Prostate gland (tissue), 2 donors: ENCODE results near the gene C16orf86. TPM values are rescaled to one million over a fixed set of nuclear protein-coding genes. Genes with fewer than 3 reads are reported as not detected.

Experiments
- DNase-seq: peaks from one replicate; pipeline ENCODE4 v3.0.0-alpha.2; 2019; ENCODE audit warnings: low spot score
- H3K27ac ChIP-seq, 2 donors: fragments of 200-600 bp; sonication (generic); 2 replicates each; pipeline ENCODE4 v1.5.1; 2017 to 2019
- H3K27me3 ChIP-seq: fragments of 200-600 bp; sonication (generic); replicated peaks from 2 replicates; pipeline ENCODE4 v1.5.1; 2019; ENCODE audit not compliant: insufficient read depth
- H3K36me3 ChIP-seq, 2 donors: fragments of 200-600 bp; sonication (generic); 1 replicate in 1 of 2; 2 replicates in 1 of 2; pipeline versions ENCODE4 v1.5.1 to v1.8.1; 2017 to 2019
- H3K4me1 ChIP-seq: fragments of 200-600 bp; sonication (generic); replicated peaks from 2 replicates; pipeline ENCODE4 v1.5.1; 2019
- H3K4me3 ChIP-seq, 2 donors: fragments of 200-600 bp; sonication (generic); 2 replicates each; pipeline ENCODE4 v1.5.1; 2017 to 2019
- H3K9me3 ChIP-seq: fragments of 200-600 bp; sonication (generic); 2 replicates; pipeline ENCODE4 v1.5.1; 2017
- POLR2A ChIP-seq: fragments of 450-650 bp; IDR thresholded peaks from one replicate; pipeline ENCODE4 v1.6.1; 2016; ENCODE audit warnings: antibody characterized with exemption, mild to moderate bottlenecking
- POLR2AphosphoS5 ChIP-seq: sonication (generic); formaldehyde crosslinking; IDR thresholded peaks from one replicate; pipeline ENCODE4 v1.6.1; 2017; ENCODE audit warnings: antibody characterized with exemption
- WGBS: methylation state at CpG from one replicate; pipeline ENCODE4 v1.1.5; 2018; 5-methylcytosine and 5-hydroxymethylcytosine counted together
- intact Hi-C: fragments of 100-400 bp; cut with DNase I; formaldehyde crosslinking; loops from one replicate; pipeline ENCODE4 v1.14.2; 2022
- total RNA-seq, 2 donors: library from RNA; depleted of rRNA; stranded (reverse); fragments of >200 nt; gene quantifications; one replicate each; pipeline ENCODE4 v1.1.0, GENCODE V29; 2016
- TF ChIP-seq, protein P1 (sequence below), 4 experiments: fragments of 200-600 bp in 2 of 4; fragments of 450-650 bp in 2 of 4; sonication (generic) in 2 of 4; IDR thresholded peaks; 1 replicate in 3 of 4; 2 replicates in 1 of 4; pipeline ENCODE4 v1.5.1; 2016 to 2019; ENCODE audit warnings: antibody characterized with exemption in 4 of 4, mild to moderate bottlenecking in 2 of 4, moderate library complexity in 2 of 4

The C16orf86 gene
- total RNA-seq, 2 donors from 2014 or later: 10.0 to 18.3 TPM

DNA sequence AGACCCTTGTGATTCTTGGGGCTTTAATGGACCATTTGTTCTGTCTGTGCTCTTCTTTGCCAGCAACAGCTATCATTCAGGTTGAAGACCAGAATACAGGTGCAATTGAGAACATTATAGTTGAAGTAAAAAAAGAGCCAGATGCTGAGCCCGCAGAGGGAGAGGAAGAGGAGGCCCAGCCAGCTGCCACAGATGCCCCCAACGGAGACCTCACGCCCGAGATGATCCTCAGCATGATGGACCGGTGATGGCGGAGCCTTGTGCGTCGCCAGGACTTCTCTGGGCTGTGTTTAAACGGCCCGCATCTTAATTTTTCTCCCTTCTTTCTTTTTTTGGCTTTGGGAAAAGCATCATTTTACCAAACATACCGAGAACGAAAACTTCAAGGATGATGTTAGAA is 29.0 kb upstream of the C16orf86 start:
- WGBS: 91% methylated on average over 12 of the region's 12 CpGs
- DNase-seq: no peak
- intact Hi-C loops: no loop called here

DNA sequence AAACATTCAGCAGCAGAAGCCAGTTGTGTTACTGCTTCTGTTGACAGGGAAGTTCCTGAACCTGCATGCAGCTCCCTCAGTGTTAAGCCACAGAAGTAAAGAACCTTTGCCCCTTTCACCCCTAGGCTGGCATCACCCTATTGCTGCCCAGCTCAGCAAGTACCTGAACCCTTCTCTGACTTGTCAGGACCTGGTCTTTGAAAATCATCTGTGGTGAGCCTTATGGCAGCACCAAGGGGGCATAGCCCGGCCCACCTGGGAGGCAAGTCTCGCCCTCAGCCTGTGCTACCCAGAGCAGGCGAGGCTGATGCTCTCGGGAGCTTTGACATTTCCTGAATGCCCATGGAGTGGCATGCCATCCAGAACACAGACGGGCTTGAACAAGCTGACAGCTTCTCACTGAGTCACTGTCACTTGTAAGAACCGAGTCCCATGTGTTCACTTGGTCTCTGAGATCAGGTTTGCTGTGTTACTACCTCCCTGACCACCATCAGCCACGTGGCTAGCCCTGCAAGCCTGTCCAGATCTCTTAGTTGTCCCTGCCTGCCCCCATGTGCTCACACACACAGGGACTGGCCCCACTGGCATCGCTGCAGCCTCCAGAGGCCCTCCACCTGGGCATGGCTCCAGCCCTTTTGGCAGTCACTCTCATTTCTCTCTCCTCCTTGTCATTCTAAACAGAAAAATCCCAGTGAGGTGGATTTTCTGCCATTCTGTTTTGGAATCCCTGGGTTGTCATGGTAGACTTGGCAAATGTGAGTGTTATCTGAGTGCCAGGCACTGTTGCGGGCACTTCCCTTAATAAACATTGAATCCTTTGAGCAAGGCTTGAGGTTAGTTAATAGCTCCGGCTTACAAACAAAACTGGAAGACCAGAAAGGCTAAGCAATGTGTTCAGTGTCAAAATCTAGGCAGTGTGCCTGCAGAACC is 24.6 kb upstream of the C16orf86 start:
- Histone ChIP-seq H3K4me1 (no peaks in the 10 kb centered on the region), H3K27me3 (peaks cover 9% of the 10 kb centered on the region), H3K27ac (no peak overlapping the region), H3K9me3 (no peaks in the 10 kb centered on the region), H3K36me3 (peaks cover 0 to 3% of the 10 kb centered on the region in 2 donors), H3K4me3 (no peak overlapping the region)
- 27% methylated on average over 9 of the region's 10 CpGs for WGBS
- DNase-seq: peak; percentile 67
- TF ChIP-seq, protein P1, sequence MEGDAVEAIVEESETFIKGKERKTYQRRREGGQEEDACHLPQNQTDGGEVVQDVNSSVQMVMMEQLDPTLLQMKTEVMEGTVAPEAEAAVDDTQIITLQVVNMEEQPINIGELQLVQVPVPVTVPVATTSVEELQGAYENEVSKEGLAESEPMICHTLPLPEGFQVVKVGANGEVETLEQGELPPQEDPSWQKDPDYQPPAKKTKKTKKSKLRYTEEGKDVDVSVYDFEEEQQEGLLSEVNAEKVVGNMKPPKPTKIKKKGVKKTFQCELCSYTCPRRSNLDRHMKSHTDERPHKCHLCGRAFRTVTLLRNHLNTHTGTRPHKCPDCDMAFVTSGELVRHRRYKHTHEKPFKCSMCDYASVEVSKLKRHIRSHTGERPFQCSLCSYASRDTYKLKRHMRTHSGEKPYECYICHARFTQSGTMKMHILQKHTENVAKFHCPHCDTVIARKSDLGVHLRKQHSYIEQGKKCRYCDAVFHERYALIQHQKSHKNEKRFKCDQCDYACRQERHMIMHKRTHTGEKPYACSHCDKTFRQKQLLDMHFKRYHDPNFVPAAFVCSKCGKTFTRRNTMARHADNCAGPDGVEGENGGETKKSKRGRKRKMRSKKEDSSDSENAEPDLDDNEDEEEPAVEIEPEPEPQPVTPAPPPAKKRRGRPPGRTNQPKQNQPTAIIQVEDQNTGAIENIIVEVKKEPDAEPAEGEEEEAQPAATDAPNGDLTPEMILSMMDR (IDR thresholded peaks at IDR 0.05): peak in 1 of 4 experiments; percentile 18
- TF ChIP-seq POLR2A (no peak), POLR2AphosphoS5 (peak; percentile 40)
- intact Hi-C loops: no loop called here

More for the DNA sequence above, 29.0 kb upstream of the C16orf86 start:
- Histone ChIP-seq H3K27me3 (no peaks in the 10 kb centered on the region), H3K27ac (no peak overlapping the region), H3K9me3 (no peaks in the 10 kb centered on the region), H3K4me3 (no peak overlapping the region), H3K36me3 (peaks cover 0 to 3% of the 10 kb centered on the region in 2 donors), H3K4me1 (peaks cover 3% of the 10 kb centered on the region)
- TF ChIP-seq, protein P1 (IDR thresholded peaks at IDR 0.05): no peak
- no peak for TF ChIP-seq POLR2A
- TF ChIP-seq POLR2AphosphoS5: no peak

DNA sequence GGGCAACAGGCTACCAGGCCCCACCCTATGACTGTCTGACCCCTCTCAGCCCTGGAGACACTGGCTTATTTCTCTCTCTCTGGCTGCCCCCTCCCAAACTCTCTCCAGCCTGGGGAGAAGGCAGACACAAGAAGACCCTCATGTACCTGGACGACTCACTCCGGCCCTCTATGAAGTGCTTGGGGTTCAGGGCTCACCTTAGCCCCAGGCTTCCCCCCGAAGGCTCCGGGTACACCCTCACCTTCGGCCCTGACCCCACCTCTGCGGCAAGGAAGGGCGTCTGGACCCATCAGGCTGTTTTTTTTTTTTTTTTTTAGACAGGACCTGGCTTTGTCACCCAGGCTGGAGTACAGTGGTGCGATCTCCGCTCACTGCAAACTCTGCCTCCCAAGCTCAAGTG is 22.6 kb upstream of the C16orf86 start:
- Histone ChIP-seq H3K4me1 (no peaks in the 10 kb centered on the region), H3K9me3 (no peaks in the 10 kb centered on the region), H3K4me3 (no peak overlapping the region), H3K27me3 (peaks cover 26% of the 10 kb centered on the region), H3K27ac (no peak overlapping the region), H3K36me3 (peaks cover 0 to under 1% of the 10 kb centered on the region in 2 donors)
- WGBS: 93% methylated on average over 9 of the region's 9 CpGs
- DNase-seq: no peak
- TF ChIP-seq, protein P1 (IDR thresholded peaks at IDR 0.05): no peak
- no peak for TF ChIP-seq POLR2A
- no peak for TF ChIP-seq POLR2AphosphoS5
- intact Hi-C loops: loop anchor here (2.0 kb wide), 1 partner anchor 97 kb away; no protein-coding TSS in a partner anchor

DNA sequence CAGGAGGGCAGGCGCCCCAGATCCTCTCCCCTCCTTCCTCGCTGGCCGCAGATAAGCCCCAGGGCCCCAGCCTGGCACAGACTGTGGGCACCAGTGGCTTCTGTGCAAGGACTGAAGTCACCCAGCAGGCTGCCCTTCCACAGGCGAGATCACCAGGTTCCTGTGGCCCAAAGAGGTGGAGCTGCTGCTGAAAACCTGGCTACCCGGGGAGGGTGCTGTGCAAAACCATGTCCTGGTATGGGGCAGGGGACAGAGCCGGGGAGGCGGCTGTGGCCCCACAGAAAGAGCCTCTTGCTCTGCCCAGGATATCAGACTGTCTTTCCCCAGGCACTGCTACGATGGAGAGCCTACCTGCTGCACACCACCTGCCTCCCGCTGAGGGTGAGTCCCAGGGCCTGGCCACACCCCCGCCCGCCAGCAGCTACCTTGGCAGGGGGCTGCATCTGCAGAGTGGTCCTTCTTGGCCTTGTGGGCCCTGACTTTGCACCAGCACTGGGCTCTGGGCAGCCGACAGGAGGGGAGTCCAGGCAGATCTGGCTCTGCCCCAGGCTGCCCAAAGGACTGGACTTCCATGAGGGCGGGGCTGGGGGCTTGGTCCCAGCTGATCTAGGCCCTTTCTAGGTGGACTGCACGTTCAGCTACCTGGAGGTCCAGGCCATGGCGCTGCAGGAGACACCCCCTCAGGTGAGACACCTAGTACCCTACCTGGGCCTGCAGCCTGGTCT is 21.1 kb upstream of the C16orf86 start:
- H3K27me3 ChIP-seq: peaks cover 28% of the 10 kb centered on the region
- no peak for TF ChIP-seq POLR2A
- TF ChIP-seq POLR2AphosphoS5: no peak
- TF ChIP-seq, protein P1 (IDR thresholded peaks at IDR 0.05): no peak
- H3K27ac ChIP-seq: no peak overlapping the region
- no peak for DNase-seq
- intact Hi-C loops: loop anchor here (2.0 kb wide), 1 partner anchor 99 kb away; no protein-coding TSS in a partner anchor
- 83% methylated on average over 12 of the region's 15 CpGs for WGBS
- no peaks in the 10 kb centered on the region for H3K36me3 ChIP-seq
- H3K4me3 ChIP-seq: peak overlapping the region in 1 of 2 donors; percentile 26
- no peaks in the 10 kb centered on the region for H3K4me1 ChIP-seq
- no peaks in the 10 kb centered on the region for H3K9me3 ChIP-seq
